Heart left ventricle (tissue), 13 donors: ENCODE results near the gene BBC3.

Experiments used
- CTCF ChIP-seq, 12 donors: fragments of 200-600 bp; sonication (generic) in 4 of 12; IDR thresholded peaks; one replicate each; pipeline versions ENCODE4 v1.5.0 to v1.8.0; 2018 to 2022; ENCODE audit warnings: antibody characterized with exemption in 12 of 12, mild to moderate bottlenecking in 5 of 12
- POLR2A ChIP-seq, 2 donors: fragments of 450-650 bp; IDR thresholded peaks; one replicate each; pipeline ENCODE4 v1.6.1; 2017; ENCODE audit warnings: antibody characterized with exemption in 2 of 2, mild to moderate bottlenecking in 2 of 2, moderate library complexity in 2 of 2
- donor health status: ischemic (EF 13 %, LVEDD 7.1; RV severe dilation, severe dysfunction).
- donor health status: DM: no; HTN: yes; CAD: no.
- donor health status: DM: no; HTN: no; CAD: no.
- donor health status: ischemic (EF 25% LVEDD 6.9; RV normal size, moderate dysfunction).
- donor health status: ischemic (EF 25% LVEDD 5.7; RV mildly dilated, moderate dysfunction).
- donor health status: ischemic (EF 35%, LVEDD 5.7; RV mildly dilated, moderate dysfunction).
- donor health status: nonischemic (EF 11% LVEDD 7.7; RV severe dilation, severe dysfunction).
- donor health status: DM: yes; HTN: yes; CAD: no.
- donor health status: PGD.
- donor health status: ischemic (EF 29% LVEDD 5.4; RV normal size, mild dysfunction).
- donor health status: nonischemic (EF 23%, LVEDD 6.1; RV moderate dilation, normal function).

GRCh38 chr19:47195434-47195833 lies 35.6 kb downstream of the BBC3 start:
- TF ChIP-seq CTCF (IDR thresholded peaks at IDR 0.05) (no peak), POLR2A (IDR thresholded peaks at IDR 0.05) (no peak)
